H9 (cell line): ENCODE measurements around the gene GYS1. TPM values are rescaled to one million over a fixed set of nuclear protein-coding genes. Genes with fewer than 3 reads are reported as not detected.

ENCODE experiments used
- DNase-seq: peaks from one replicate; pipeline ENCODE4 v3.0.0-alpha.2; 2017
- H2AFZ ChIP-seq: one replicate; pipeline ENCODE4 v1.6.1; 2013; ENCODE audit warnings: mild to moderate bottlenecking, low read length, control low read depth, moderate library complexity
- H2AK5ac ChIP-seq: 2 replicates; pipeline ENCODE4 v1.6.1; 2013; ENCODE audit warnings: low read length, control low read depth, mixed read lengths; ENCODE audit not compliant: insufficient read length
- H2BK120ac ChIP-seq: one replicate; pipeline ENCODE4 v1.6.1; 2013; ENCODE audit warnings: low read depth, mild to moderate bottlenecking, low read length, control low read depth, inconsistent platforms; ENCODE audit not compliant: poor library complexity, severe bottlenecking
- H2BK12ac ChIP-seq: 2 replicates; pipeline ENCODE4 v1.6.1; 2013; ENCODE audit warnings: low read length, control low read depth, mixed read lengths, low read depth; ENCODE audit not compliant: insufficient read length
- H2BK15ac ChIP-seq: 2 replicates; pipeline ENCODE4 v1.6.1; 2013; ENCODE audit warnings: low read depth, low read length, control low read depth
- H2BK20ac ChIP-seq: one replicate; pipeline ENCODE4 v1.6.1; 2013; ENCODE audit warnings: low read depth, mild to moderate bottlenecking, low read length, control low read depth, inconsistent platforms; ENCODE audit not compliant: poor library complexity, severe bottlenecking
- H2BK5ac ChIP-seq: 2 replicates; pipeline ENCODE4 v1.6.1; 2013; ENCODE audit warnings: low read length, control low read depth, mixed read lengths; ENCODE audit not compliant: insufficient read length
- H3K14ac ChIP-seq: 2 replicates; pipeline ENCODE4 v1.6.1; 2013; ENCODE audit warnings: low read length, control low read depth; ENCODE audit not compliant: insufficient read depth
- H3K18ac ChIP-seq: 2 replicates; pipeline ENCODE4 v1.6.1; 2013; ENCODE audit warnings: low read depth, mild to moderate bottlenecking, mixed read lengths, low read length, control low read depth; ENCODE audit not compliant: insufficient read length
- H3K23ac ChIP-seq: 2 replicates; pipeline ENCODE4 v1.6.1; 2013; ENCODE audit warnings: low read length, control low read depth, mixed read lengths, low read depth; ENCODE audit not compliant: insufficient read length
- H3K23me2 ChIP-seq: 2 replicates; pipeline ENCODE4 v1.6.1; 2013; ENCODE audit warnings: low read depth, mild to moderate bottlenecking, mixed read lengths, low read length, control low read depth; ENCODE audit not compliant: insufficient read length, poor library complexity, severe bottlenecking
- H3K27ac ChIP-seq: 2 replicates; pipeline ENCODE4 v1.5.1; 2013; ENCODE audit warnings: low read length, control low read depth, mixed read lengths, low read depth; ENCODE audit not compliant: insufficient read length
- H3K27me3 ChIP-seq: 2 replicates; pipeline ENCODE4 v1.6.1; 2013; ENCODE audit warnings: low read length, control low read depth, inconsistent platforms; ENCODE audit not compliant: insufficient read depth
- H3K4ac ChIP-seq: 2 replicates; pipeline ENCODE4 v1.6.1; 2013; ENCODE audit warnings: low read depth, mild to moderate bottlenecking, control low read depth, inconsistent platforms, low read length, moderate library complexity
- H3K4me1 ChIP-seq: 2 replicates; pipeline ENCODE4 v1.6.1; 2013; ENCODE audit warnings: low read length, control low read depth, inconsistent platforms; ENCODE audit not compliant: insufficient read depth
- H3K4me2 ChIP-seq: 2 replicates; pipeline ENCODE4 v1.6.1; 2013; ENCODE audit warnings: low read length, control low read depth, mixed read lengths; ENCODE audit not compliant: insufficient read length, insufficient read depth
- H3K56ac ChIP-seq: 2 replicates; pipeline ENCODE4 v1.6.1; 2013; ENCODE audit warnings: low read depth, mild to moderate bottlenecking, mixed read lengths, low read length, control low read depth; ENCODE audit not compliant: insufficient read length
- H3K79me1 ChIP-seq: 2 replicates; pipeline ENCODE4 v1.6.1; 2013; ENCODE audit warnings: low read depth, mild to moderate bottlenecking, moderate library complexity, low read length, control low read depth, inconsistent platforms; ENCODE audit not compliant: insufficient read depth, poor library complexity, severe bottlenecking
- H3K79me2 ChIP-seq: 2 replicates; pipeline ENCODE4 v1.6.1; 2013; ENCODE audit warnings: low read length, control low read depth, inconsistent platforms; ENCODE audit not compliant: insufficient read depth
- H3K9ac ChIP-seq: 2 replicates; pipeline ENCODE4 v1.6.1; 2013; ENCODE audit warnings: low read length, control low read depth, mixed read lengths; ENCODE audit not compliant: insufficient read length; ENCODE audit errors: extremely low read depth
- H3K9me3 ChIP-seq: one replicate; pipeline ENCODE4 v1.6.1; 2013; ENCODE audit warnings: low read depth, low read length, inconsistent platforms; ENCODE audit not compliant: control insufficient read depth
- H3T11ph ChIP-seq: one replicate; pipeline ENCODE4 v1.6.1; 2013; ENCODE audit warnings: mild to moderate bottlenecking, low read length, control low read depth, inconsistent platforms
- H4K20me1 ChIP-seq: one replicate; pipeline ENCODE4 v1.6.1; 2013; ENCODE audit not compliant: control insufficient read depth, insufficient read length, insufficient read depth
- H4K5ac ChIP-seq: 2 replicates; pipeline ENCODE4 v1.6.1; 2013; ENCODE audit warnings: low read depth, mild to moderate bottlenecking, mixed read lengths, low read length, control low read depth; ENCODE audit not compliant: insufficient read length
- H4K8ac ChIP-seq: replicated peaks from 2 replicates; pipeline ENCODE4 v1.6.1; 2013; ENCODE audit warnings: low read length, control low read depth, mixed read lengths, low read depth; ENCODE audit not compliant: insufficient read length
- H4K91ac ChIP-seq: 2 replicates; pipeline ENCODE4 v1.6.1; 2013; ENCODE audit warnings: low read depth, mild to moderate bottlenecking, moderate library complexity, mixed read lengths, low read length, control low read depth; ENCODE audit not compliant: insufficient read length
- H3K27ac Mint-ChIP-seq, 3 experiments: 2 replicates in 2 of 3; 3 replicates in 1 of 3; pipeline ENCODE4 v1.8.0; 2020 to 2021; ENCODE audit warnings: mixed read lengths in 3 of 3, mild to moderate bottlenecking in 1 of 3, moderate library complexity in 1 of 3
- H3K27me3 Mint-ChIP-seq: 2 replicates; pipeline ENCODE4 v1.8.0; 2021; ENCODE audit warnings: low read depth, mild to moderate bottlenecking, moderate library complexity, mixed read lengths
- H3K36me3 Mint-ChIP-seq, 3 experiments: 2 replicates in 2 of 3; 3 replicates in 1 of 3; pipeline ENCODE4 v1.8.0; 2020 to 2021; ENCODE audit warnings: low read depth in 3 of 3, mixed read lengths in 3 of 3; ENCODE audit not compliant: insufficient read depth in 1 of 3
- H3K4me1 Mint-ChIP-seq, 2 experiments: 2 replicates each; pipeline ENCODE4 v1.8.0; 2020; ENCODE audit warnings: mixed read lengths in 2 of 2
- H3K4me3 Mint-ChIP-seq, 2 experiments: 2 replicates in 1 of 2; 3 replicates in 1 of 2; pipeline ENCODE4 v1.8.0; 2020 to 2021; ENCODE audit warnings: mild to moderate bottlenecking in 2 of 2, mixed read lengths in 2 of 2, moderate library complexity in 1 of 2
- H3K9me3 Mint-ChIP-seq, 2 experiments: 2 replicates in 1 of 2; 3 replicates in 1 of 2; pipeline ENCODE4 v1.8.0; 2020; ENCODE audit warnings: mild to moderate bottlenecking in 2 of 2, mixed read lengths in 2 of 2, moderate library complexity in 1 of 2
- CTCF ChIP-seq: fragments of 200-600 bp; sonication (generic); conservative IDR thresholded peaks from 3 replicates; pipeline ENCODE4 v1.8.0; 2021; ENCODE audit warnings: antibody characterized with exemption, mild to moderate bottlenecking
- WGBS: extraction: QIAGEN DNeasy Blood & Tissue Kit; methylation state at CpG from one replicate; pipeline ENCODE4 v1.1.7; 2013; ENCODE audit warnings: missing lambda C conversion rate, low lambda C conversion rate, mixed read lengths; ENCODE audit not compliant: insufficient read length; ENCODE audit errors: extremely low coverage; 5-methylcytosine and 5-hydroxymethylcytosine counted together
- total RNA-seq: library from RNA; stranded (reverse); gene quantifications from 2 replicates; pipeline ENCODE4 v1.2.1, GENCODE V29; 2021

GYS1 gene
- total RNA-seq, 1 experiment from 2014 or later, result 44.3 TPM

GRCh38 chr19:48938256-48938655 is 54.9 kb downstream of the GYS1 start:
- no CpG with 5 or more reads among the region's 7 CpGs for WGBS
- H3K9me3 Mint-ChIP-seq, result peaks cover 0 to 2% of the 10 kb centered on the region in 2 experiments; a peak in 2 of 5 replicates
- no peak for DNase-seq
- no peaks in the 10 kb centered on the region for H3K79me2 ChIP-seq
- H3K4ac ChIP-seq, result no peak overlapping the region
- no peak overlapping the region for H3K23ac ChIP-seq
- H3K56ac ChIP-seq, result no peak overlapping the region
- H3K4me1 Mint-ChIP-seq, result peaks cover 9 to 15% of the 10 kb centered on the region in 2 experiments
- peaks cover 1% of the 10 kb centered on the region for H3K23me2 ChIP-seq
- no peak overlapping the region for H2BK15ac ChIP-seq
- no peak for TF ChIP-seq CTCF
- H2AK5ac ChIP-seq, result no peak overlapping the region
- H3K27me3 Mint-ChIP-seq, result peaks cover 23% of the 10 kb centered on the region
- no peak overlapping the region for H2BK20ac ChIP-seq
- H4K5ac ChIP-seq, result no peak overlapping the region
- H2BK120ac ChIP-seq, result no peak overlapping the region
- H3K4me2 ChIP-seq, result no peak overlapping the region
- no peak overlapping the region for H3K14ac ChIP-seq
- H3K4me1 ChIP-seq, result no peaks in the 10 kb centered on the region
- no peak overlapping the region for H4K8ac ChIP-seq
- no peaks in the 10 kb centered on the region; the same call in 1 of the 2 replicates for H3K27me3 ChIP-seq
- no peak overlapping the region for H3T11ph ChIP-seq
- H3K9ac ChIP-seq, result no peak overlapping the region
- H3K27ac ChIP-seq, result no peak overlapping the region
- no peak overlapping the region for H3K18ac ChIP-seq
- H3K27ac Mint-ChIP-seq, result no peak overlapping the region
- H4K91ac ChIP-seq, result no peak overlapping the region
- H3K79me1 ChIP-seq, result no peaks in the 10 kb centered on the region
- no peaks in the 10 kb centered on the region for H4K20me1 ChIP-seq
- no peak overlapping the region for H2BK12ac ChIP-seq
- H2AFZ ChIP-seq, result no peak overlapping the region
- H3K36me3 Mint-ChIP-seq, result peaks cover 10 to 22% (median 11%) of the 10 kb centered on the region in 3 experiments
- H2BK5ac ChIP-seq, result no peak overlapping the region
- no peaks in the 10 kb centered on the region for H3K9me3 ChIP-seq
- no peak overlapping the region for H3K4me3 Mint-ChIP-seq
